Lower leg skin (tissue), 4 donors: Measurements from ENCODE around the gene GPATCH11. TPM values are rescaled to one million over a fixed set of nuclear protein-coding genes. Genes with fewer than 3 reads are reported as not detected.

ENCODE experiments used
- DNase-seq, 2 donors: peaks; one replicate each; pipeline ENCODE4 v3.0.0-alpha.2; 2019; ENCODE audit warnings: low spot score in 2 of 2
- H3K4me3 ChIP-seq: fragments of 200-600 bp; sonication (generic); 2 replicates; pipeline ENCODE4 v1.5.1; 2017; ENCODE audit warnings: mild to moderate bottlenecking, low read depth; ENCODE audit not compliant: poor library complexity, severe bottlenecking
- POLR2A ChIP-seq, 2 donors: fragments of 450-650 bp; IDR thresholded peaks; one replicate each; pipeline ENCODE4 v1.6.1; 2016 to 2017; ENCODE audit warnings: antibody characterized with exemption in 2 of 2, mild to moderate bottlenecking in 1 of 2, moderate library complexity in 1 of 2
- WGBS, 2 donors: methylation state at CpG; one replicate each; pipeline ENCODE4 v1.1.5; 2018; 5-methylcytosine and 5-hydroxymethylcytosine counted together
- intact Hi-C: fragments of 100-400 bp; cut with DNase I; formaldehyde crosslinking; loops from one replicate; pipeline ENCODE4 v1.15.0; 2023; ENCODE audit warnings: low total_unique reads
- total RNA-seq, 4 donors: library from RNA; depleted of rRNA; stranded (reverse); fragments of >200 nt; gene quantifications; one replicate each; pipeline ENCODE4 v1.1.0, GENCODE V29; 2016
- TF ChIP-seq, protein P1 (sequence below), 3 donors: fragments of 450-650 bp; IDR thresholded peaks; one replicate each; pipeline ENCODE4 v1.5.1; 2016; ENCODE audit warnings: antibody characterized with exemption in 3 of 3, mild to moderate bottlenecking in 3 of 3, moderate library complexity in 2 of 3

The GPATCH11 gene
- total RNA-seq, 4 donors from 2014 or later = 5.4 to 7.6 (median 6.7) TPM

DNA sequence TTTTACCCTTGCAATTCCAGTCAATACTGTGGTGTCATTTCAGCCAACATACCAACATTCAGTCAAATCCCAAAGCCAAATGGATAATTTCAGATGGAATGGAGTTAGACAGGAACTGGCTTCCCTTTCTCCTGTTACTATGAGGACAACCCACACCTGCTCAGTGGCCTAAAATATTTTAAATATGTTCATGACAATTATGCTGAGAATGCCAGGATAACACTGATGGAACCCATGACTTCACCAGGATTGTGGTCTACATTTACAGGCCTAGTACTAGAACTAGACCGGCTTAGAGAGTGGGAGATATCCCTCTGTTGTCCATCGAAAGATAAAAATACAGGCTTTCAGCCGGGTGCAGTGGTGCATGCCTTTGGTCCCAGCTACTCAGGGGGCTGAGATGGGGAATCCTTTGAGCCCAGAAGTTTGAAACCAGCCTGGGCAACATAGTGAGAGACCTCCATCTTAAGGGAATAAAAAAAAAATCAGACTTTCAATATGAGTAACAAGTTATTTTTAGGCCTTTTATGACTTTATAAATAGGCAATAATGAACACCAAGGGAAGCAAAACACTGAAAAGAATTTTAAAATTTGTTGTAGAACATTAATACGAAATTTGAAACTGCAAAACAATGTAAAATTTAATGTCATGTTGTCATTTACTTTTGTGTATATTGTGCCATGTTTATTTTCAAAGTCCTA, 14.2 kb downstream of the GPATCH11 start:
- TF ChIP-seq, protein P1, sequence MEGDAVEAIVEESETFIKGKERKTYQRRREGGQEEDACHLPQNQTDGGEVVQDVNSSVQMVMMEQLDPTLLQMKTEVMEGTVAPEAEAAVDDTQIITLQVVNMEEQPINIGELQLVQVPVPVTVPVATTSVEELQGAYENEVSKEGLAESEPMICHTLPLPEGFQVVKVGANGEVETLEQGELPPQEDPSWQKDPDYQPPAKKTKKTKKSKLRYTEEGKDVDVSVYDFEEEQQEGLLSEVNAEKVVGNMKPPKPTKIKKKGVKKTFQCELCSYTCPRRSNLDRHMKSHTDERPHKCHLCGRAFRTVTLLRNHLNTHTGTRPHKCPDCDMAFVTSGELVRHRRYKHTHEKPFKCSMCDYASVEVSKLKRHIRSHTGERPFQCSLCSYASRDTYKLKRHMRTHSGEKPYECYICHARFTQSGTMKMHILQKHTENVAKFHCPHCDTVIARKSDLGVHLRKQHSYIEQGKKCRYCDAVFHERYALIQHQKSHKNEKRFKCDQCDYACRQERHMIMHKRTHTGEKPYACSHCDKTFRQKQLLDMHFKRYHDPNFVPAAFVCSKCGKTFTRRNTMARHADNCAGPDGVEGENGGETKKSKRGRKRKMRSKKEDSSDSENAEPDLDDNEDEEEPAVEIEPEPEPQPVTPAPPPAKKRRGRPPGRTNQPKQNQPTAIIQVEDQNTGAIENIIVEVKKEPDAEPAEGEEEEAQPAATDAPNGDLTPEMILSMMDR (IDR thresholded peaks at IDR 0.05) = no peak
- TF ChIP-seq POLR2A (IDR thresholded peaks at IDR 0.05) = no peak
- H3K4me3 ChIP-seq = no peak overlapping the region
- no peak for DNase-seq
- intact Hi-C loops = no loop called here
- 94% methylated on average over 4 of the region's 4 CpGs for WGBS, 2 donors

DNA sequence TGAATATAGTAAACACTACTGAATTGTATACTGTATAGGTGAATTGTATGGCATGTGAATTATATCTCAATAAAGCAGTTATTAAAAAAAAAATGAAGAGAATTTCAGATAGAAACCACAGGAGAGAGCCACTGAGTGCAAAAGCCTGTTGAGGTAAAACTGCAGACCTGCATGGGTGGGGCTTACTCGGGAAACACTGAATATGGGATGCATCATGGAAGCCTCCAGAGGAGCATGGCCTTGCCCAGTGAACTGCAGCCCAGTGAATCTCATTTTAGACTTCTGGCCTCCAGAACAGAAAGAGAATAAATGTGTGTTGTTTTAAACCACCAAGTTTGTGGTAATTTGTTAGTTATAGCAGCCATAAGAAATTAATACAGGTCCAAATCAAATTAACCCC, 15.7 kb downstream of the GPATCH11 start:
- intact Hi-C loops = no loop called here
- 52 to 54% methylated on average over 1 of the region's 1 CpG for WGBS, 2 donors
- no peak for DNase-seq
- H3K4me3 ChIP-seq = no peak overlapping the region
- TF ChIP-seq, protein P1 (IDR thresholded peaks at IDR 0.05) = no peak
- TF ChIP-seq POLR2A (IDR thresholded peaks at IDR 0.05) = no peak

DNA sequence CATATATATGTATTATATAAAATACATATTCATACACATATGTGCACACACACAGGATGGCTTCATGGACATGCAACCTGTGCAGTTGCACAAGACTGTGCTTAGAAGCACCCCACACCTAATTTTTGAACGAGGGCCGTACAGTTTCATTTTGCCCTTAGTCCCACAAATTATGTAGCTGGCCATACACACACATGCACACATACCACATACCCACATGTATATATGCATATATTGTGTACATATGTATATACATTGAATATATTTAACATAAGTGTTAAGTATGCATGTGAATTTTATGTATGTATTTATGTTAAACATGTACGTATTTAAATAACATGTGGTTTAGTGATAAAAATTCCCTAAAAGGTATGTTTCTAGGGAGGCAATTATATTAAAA, 18.3 kb downstream of the GPATCH11 start:
- 91 to 94% methylated on average over 3 of the region's 3 CpGs for WGBS, 2 donors
- TF ChIP-seq, protein P1 (IDR thresholded peaks at IDR 0.05) = no peak
- TF ChIP-seq POLR2A (IDR thresholded peaks at IDR 0.05) = no peak
- DNase-seq = no peak
- no peak overlapping the region for H3K4me3 ChIP-seq
- intact Hi-C loops = no loop called here

DNA sequence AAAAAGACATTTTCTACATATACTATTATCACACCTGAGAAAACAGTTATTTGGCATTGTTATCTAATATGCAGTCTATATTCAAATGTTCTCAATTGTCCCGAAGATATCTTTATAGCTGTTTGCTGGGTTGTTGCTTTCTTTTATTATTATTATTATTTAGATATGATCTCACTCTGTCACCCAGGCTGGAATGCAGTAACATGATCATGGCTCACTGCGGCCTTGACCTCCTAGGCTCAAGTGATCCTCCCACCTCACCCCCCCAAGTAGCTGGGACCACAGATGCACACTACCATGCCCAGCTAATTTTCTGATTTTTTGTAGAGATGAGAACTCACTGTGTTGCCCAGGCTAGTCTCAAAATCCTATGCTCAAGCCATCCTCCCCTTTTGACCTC, 19.9 kb downstream of the GPATCH11 start:
- no peak for DNase-seq
- WGBS, 2 donors = 93 to 94% methylated on average over 2 of the region's 2 CpGs
- intact Hi-C loops = no loop called here
- TF ChIP-seq POLR2A (IDR thresholded peaks at IDR 0.05) = no peak
- TF ChIP-seq, protein P1 (IDR thresholded peaks at IDR 0.05) = no peak
- H3K4me3 ChIP-seq = no peak overlapping the region

DNA sequence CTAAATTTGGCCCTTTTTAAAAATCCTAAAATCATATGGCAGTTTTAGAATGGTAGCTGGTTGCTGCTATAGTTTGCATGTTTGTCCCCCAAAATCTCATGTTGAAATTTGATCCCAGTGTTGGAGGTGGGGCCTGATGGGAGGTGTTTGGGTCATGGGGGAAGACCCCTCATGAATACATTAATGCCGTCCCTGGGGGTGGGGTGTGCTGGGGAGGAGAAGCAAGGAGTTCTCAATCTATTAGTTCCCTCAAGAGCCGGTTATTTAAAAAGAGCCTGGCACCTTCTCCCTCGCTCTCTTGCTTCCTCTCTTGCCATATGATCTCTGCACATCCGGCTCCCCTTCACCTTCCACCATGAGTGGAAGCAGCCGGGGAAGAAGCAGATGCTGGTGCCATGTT, 20.8 kb downstream of the GPATCH11 start:
- no peak for TF ChIP-seq POLR2A (IDR thresholded peaks at IDR 0.05)
- TF ChIP-seq, protein P1 (IDR thresholded peaks at IDR 0.05) = no peak
- H3K4me3 ChIP-seq = no peak overlapping the region
- 88 to 90% methylated on average over 5 of the region's 5 CpGs for WGBS, 2 donors
- DNase-seq = no peak
- intact Hi-C loops = no loop called here

DNA sequence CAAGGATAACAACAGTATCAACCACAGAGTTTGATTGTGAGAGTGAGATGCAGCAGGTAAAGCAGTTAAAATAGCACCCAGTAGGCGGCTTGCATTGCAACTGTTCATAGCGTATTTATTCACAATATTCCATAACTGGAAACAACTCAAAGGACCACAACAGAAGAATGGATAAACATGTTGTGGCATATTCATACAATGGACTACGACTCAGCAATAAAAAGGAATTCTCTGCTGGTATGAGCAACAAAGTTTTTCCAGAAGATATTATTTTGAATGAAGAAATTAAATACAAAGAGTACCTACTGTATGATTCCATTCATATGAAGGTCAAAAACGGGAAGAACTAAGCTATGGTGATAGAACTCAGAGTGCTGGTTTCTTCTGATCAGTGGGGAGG, 25.2 kb downstream of the GPATCH11 start:
- no peak overlapping the region for H3K4me3 ChIP-seq
- no peak for DNase-seq
- no peak for TF ChIP-seq POLR2A (IDR thresholded peaks at IDR 0.05)
- TF ChIP-seq, protein P1 (IDR thresholded peaks at IDR 0.05) = no peak
- intact Hi-C loops = no loop called here
- 95% methylated on average over 4 of the region's 4 CpGs for WGBS, 2 donors
